Measurements from ENCODE around the gene SMTN.

DNA sequence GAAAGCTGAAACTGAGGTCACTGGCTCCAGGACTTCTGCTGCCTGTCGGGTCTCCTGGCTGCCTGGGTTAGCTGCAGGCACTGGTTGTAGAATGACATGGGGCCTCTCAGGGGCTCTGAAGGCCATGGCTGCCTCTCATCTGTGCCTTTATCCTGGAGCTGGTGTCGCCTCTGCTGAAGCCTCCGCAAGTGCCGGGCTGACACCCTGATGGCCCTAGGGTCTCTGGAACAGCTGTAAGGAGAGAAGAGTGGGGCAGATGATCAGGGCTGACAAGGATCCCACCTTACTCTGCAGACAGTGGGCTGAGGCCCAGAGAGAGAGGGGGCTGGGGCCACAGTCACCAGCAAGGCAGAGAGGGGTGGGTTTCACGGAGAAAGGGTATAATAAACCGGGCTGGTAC, 54.6 kb downstream of the SMTN start:
- TF ChIP-seq EGR1 (IDR thresholded peaks at IDR 0.05) (no peak), CEBPB (IDR thresholded peaks at IDR 0.05) (no peak), RAD21 (IDR thresholded peaks at IDR 0.05; ENCODE audit: low read depth) (no peak)

Measured in Ishikawa (cell line).